CD4-positive, CD25-positive, alpha-beta regulatory T cell (primary cell): ENCODE results near the gene UCP3. TPM values are rescaled to one million over a fixed set of nuclear protein-coding genes. Genes with fewer than 3 reads are reported as not detected.

Experiments used
- ATAC-seq, 2 donors: fragments of 150-1000 bp; cut with Tn5 transposase; one replicate each; pipeline ENCODE4 v1.10.0; 2021; ENCODE audit warnings: low read depth in 2 of 2, moderate number of reproducible peaks in 2 of 2, moderate library complexity in 1 of 2
- DNase-seq, 3 donors: peaks; one replicate each; pipeline versions ENCODE4 v3.0.0 to v3.0.0-alpha.2; 2012 to 2022; ENCODE audit warnings: mixed read lengths in 1 of 3
- H3K27ac ChIP-seq: one replicate; pipeline ENCODE4 v1.7.0; 2013; ENCODE audit warnings: mild to moderate bottlenecking, low read length; ENCODE audit not compliant: insufficient read depth, poor library complexity, severe bottlenecking
- H3K27me3 ChIP-seq: one replicate; pipeline ENCODE4 v1.7.0; 2013; ENCODE audit warnings: low read length; ENCODE audit not compliant: control insufficient read depth, insufficient read depth
- H3K36me3 ChIP-seq: one replicate; pipeline ENCODE4 v1.7.0; 2013; ENCODE audit warnings: mild to moderate bottlenecking, low read length, moderate library complexity; ENCODE audit not compliant: control insufficient read depth, insufficient read depth
- H3K4me1 ChIP-seq: 2 replicates; pipeline ENCODE4 v1.7.0; 2013; ENCODE audit warnings: mild to moderate bottlenecking, low read length; ENCODE audit not compliant: insufficient read depth, control insufficient read depth, poor library complexity, severe bottlenecking
- H3K4me3 ChIP-seq: one replicate; pipeline ENCODE4 v1.7.0; 2013; ENCODE audit warnings: low read depth, mild to moderate bottlenecking, low read length, moderate library complexity
- H3K9me3 ChIP-seq, 2 experiments: 1 replicate in 1 of 2; 2 replicates in 1 of 2; pipeline ENCODE4 v1.7.0; 2013; ENCODE audit warnings: low read length in 2 of 2, mild to moderate bottlenecking in 1 of 2, moderate library complexity in 1 of 2; ENCODE audit not compliant: control insufficient read depth in 2 of 2
- H3K27ac Mint-ChIP-seq, 3 donors: one replicate each; pipeline ENCODE4 v1.8.0; 2020 to 2022; ENCODE audit warnings: mild to moderate bottlenecking in 3 of 3, mixed read lengths in 3 of 3, moderate library complexity in 2 of 3
- H3K27me3 Mint-ChIP-seq: one replicate; pipeline ENCODE4 v1.8.0; 2022; ENCODE audit warnings: mild to moderate bottlenecking, mixed read lengths
- H3K36me3 Mint-ChIP-seq: one replicate; pipeline ENCODE4 v1.8.0; 2020; ENCODE audit warnings: mixed read lengths
- H3K4me1 Mint-ChIP-seq, 4 donors: one replicate each; pipeline ENCODE4 v1.8.0; 2020 to 2022; ENCODE audit warnings: mixed read lengths in 4 of 4, mild to moderate bottlenecking in 1 of 4
- H3K4me3 Mint-ChIP-seq, 4 donors: one replicate each; pipeline ENCODE4 v1.8.0; 2020 to 2022; ENCODE audit warnings: mild to moderate bottlenecking in 4 of 4, mixed read lengths in 4 of 4, moderate library complexity in 3 of 4
- H3K9me3 Mint-ChIP-seq, 7 donors: one replicate each; pipeline ENCODE4 v1.8.0; 2020 to 2022; ENCODE audit warnings: mixed read lengths in 7 of 7, mild to moderate bottlenecking in 3 of 7, moderate library complexity in 2 of 7
- polyA plus RNA-seq, 4 donors: library from polyadenylated mRNA; unstranded; fragments of 300-500 nt; fragmentation: Illumina TruSeq; gene quantifications; one replicate each; pipeline ENCODE4 v1.2.3, GENCODE V29; 2021
- total RNA-seq: library from RNA; stranded (reverse); gene quantifications from one replicate; pipeline ENCODE4 v1.2.3, GENCODE V29; 2022

Gene UCP3
- total and polyA plus RNA-seq, 5 donors from 2014 or later: 0.16 to 5.6 (median 0.30) TPM

- H3K4me1 Mint-ChIP-seq: peaks cover 24 to 95% (median 66%) of the 10 kb centered on the region in 4 donors
- Histone ChIP-seq H3K27me3 (no peaks in the 10 kb centered on the region), H3K27ac (peak overlapping the region; percentile 75), H3K4me3 (no peak overlapping the region), H3K9me3 (no peaks in the 10 kb centered on the region), H3K36me3 (no peaks in the 10 kb centered on the region), H3K4me1 (peaks cover 99% of the 10 kb centered on the region)
- DNase-seq (no peak), ATAC-seq (no peak)
- peaks cover 3% of the 10 kb centered on the region for H3K36me3 Mint-ChIP-seq
- peak overlapping the region; percentile 90 to 94 (median 93) for H3K27ac Mint-ChIP-seq
- H3K27me3 Mint-ChIP-seq: no peaks in the 10 kb centered on the region
- H3K4me3 Mint-ChIP-seq: peak overlapping the region in 3 of 4 donors; percentile 23 to 86 (median 66)
- H3K9me3 Mint-ChIP-seq: no peaks in the 10 kb centered on the region
These were observed 905 bp upstream of the UCP3 start for GRCh38 chr11:74009675-74010305.

GRCh38 chr11:74009230-74009547 is 304 bp upstream of the UCP3 start:
- H3K27ac Mint-ChIP-seq: peak overlapping the region; percentile 85 to 94 (median 93)
- H3K9me3 ChIP-seq: no peaks in the 10 kb centered on the region
- no peaks in the 10 kb centered on the region for H3K9me3 Mint-ChIP-seq
- peaks cover 3% of the 10 kb centered on the region for H3K36me3 Mint-ChIP-seq
- DNase-seq (no peak), ATAC-seq (no peak)
- H3K27me3 ChIP-seq: no peaks in the 10 kb centered on the region
- H3K27me3 Mint-ChIP-seq: no peaks in the 10 kb centered on the region
- peaks cover 99% of the 10 kb centered on the region for H3K4me1 ChIP-seq
- H3K4me3 ChIP-seq: no peak overlapping the region
- H3K4me3 Mint-ChIP-seq: peak overlapping the region in 1 of 4 donors; percentile 6
- peaks cover 20 to 95% (median 64%) of the 10 kb centered on the region in 4 donors for H3K4me1 Mint-ChIP-seq
- peak overlapping the region; percentile 59 for H3K27ac ChIP-seq
- H3K36me3 ChIP-seq: no peaks in the 10 kb centered on the region

- H3K4me1 Mint-ChIP-seq: peaks cover 20 to 94% (median 71%) of the 10 kb centered on the region in 4 donors
- peaks cover 89% of the 10 kb centered on the region for H3K4me1 ChIP-seq
- no peaks in the 10 kb centered on the region for H3K9me3 Mint-ChIP-seq
- H3K4me3 Mint-ChIP-seq: peak overlapping the region in 2 of 4 donors; percentile 38 to 76
- DNase-seq (no peak), ATAC-seq (no peak)
- peaks cover 6% of the 10 kb centered on the region for H3K36me3 ChIP-seq
- no peak overlapping the region for H3K4me3 ChIP-seq
- H3K27me3 ChIP-seq: no peaks in the 10 kb centered on the region
- peak overlapping the region; percentile 59 for H3K27ac ChIP-seq
- no peaks in the 10 kb centered on the region for H3K9me3 ChIP-seq
- peak overlapping the region; percentile 75 to 94 (median 76) for H3K27ac Mint-ChIP-seq
- peaks cover 14% of the 10 kb centered on the region for H3K36me3 Mint-ChIP-seq
- H3K27me3 Mint-ChIP-seq: no peaks in the 10 kb centered on the region
These were observed 1.1 kb downstream of the UCP3 start for GRCh38 chr11:74007691-74008372.

- Mint-ChIP-seq H3K27me3 (no peaks in the 10 kb centered on the region), H3K27ac (peak overlapping the region; percentile 18 to 95 (median 94)), H3K9me3 (no peaks in the 10 kb centered on the region), H3K36me3 (peaks cover 19% of the 10 kb centered on the region), H3K4me1 (peaks cover 14 to 89% (median 67%) of the 10 kb centered on the region in 4 donors), H3K4me3 (peak overlapping the region in 1 of 4 donors; percentile 32)
- ATAC-seq (no peak), DNase-seq (no peak)
- Histone ChIP-seq H3K4me1 (peaks cover 79% of the 10 kb centered on the region), H3K4me3 (no peak overlapping the region), H3K36me3 (peaks cover 6% of the 10 kb centered on the region), H3K9me3 (no peaks in the 10 kb centered on the region), H3K27ac (peak overlapping the region; percentile 82), H3K27me3 (no peaks in the 10 kb centered on the region)
These were observed 2.1 kb downstream of the UCP3 start for GRCh38 chr11:74006743-74007304.

- no peaks in the 10 kb centered on the region for H3K9me3 Mint-ChIP-seq
- ATAC-seq (no peak), DNase-seq (no peak)
- Histone ChIP-seq H3K27ac (peak overlapping the region; percentile 82), H3K4me3 (peak overlapping the region; percentile 69), H3K4me1 (peaks cover 70% of the 10 kb centered on the region), H3K9me3 (no peaks in the 10 kb centered on the region), H3K27me3 (no peaks in the 10 kb centered on the region), H3K36me3 (peaks cover 6% of the 10 kb centered on the region)
- H3K4me1 Mint-ChIP-seq: peaks cover 7 to 80% (median 57%) of the 10 kb centered on the region in 4 donors
- peak overlapping the region; percentile 15 to 87 (median 76) for H3K4me3 Mint-ChIP-seq
- H3K36me3 Mint-ChIP-seq: peaks cover 23% of the 10 kb centered on the region
- peak overlapping the region; percentile 9 to 96 (median 94) for H3K27ac Mint-ChIP-seq
- H3K27me3 Mint-ChIP-seq: no peaks in the 10 kb centered on the region
These were observed 3.0 kb downstream of the UCP3 start for GRCh38 chr11:74005721-74006517.

GRCh38 chr11:74004759-74005615 is 3.9 kb downstream of the UCP3 start:
- peaks cover 6% of the 10 kb centered on the region for H3K36me3 ChIP-seq
- no peaks in the 10 kb centered on the region for H3K9me3 ChIP-seq
- peak overlapping the region; percentile 82 for H3K27ac ChIP-seq
- ATAC-seq (peak; percentile 100), DNase-seq (peak; percentile 76 to 97 (median 90))
- H3K27me3 ChIP-seq: no peaks in the 10 kb centered on the region
- Mint-ChIP-seq H3K4me1 (peaks cover 0 to 75% (median 49%) of the 10 kb centered on the region in 4 donors), H3K4me3 (peak overlapping the region; percentile 68 to 87 (median 80)), H3K9me3 (no peaks in the 10 kb centered on the region), H3K27me3 (no peaks in the 10 kb centered on the region), H3K36me3 (peaks cover 27% of the 10 kb centered on the region), H3K27ac (peak overlapping the region; percentile 78 to 96 (median 94))
- H3K4me3 ChIP-seq: peak overlapping the region; percentile 69
- peaks cover 61% of the 10 kb centered on the region for H3K4me1 ChIP-seq
